ENCODE measurements around the gene KRTAP10-6.

Gene KRTAP10-6, protein sequence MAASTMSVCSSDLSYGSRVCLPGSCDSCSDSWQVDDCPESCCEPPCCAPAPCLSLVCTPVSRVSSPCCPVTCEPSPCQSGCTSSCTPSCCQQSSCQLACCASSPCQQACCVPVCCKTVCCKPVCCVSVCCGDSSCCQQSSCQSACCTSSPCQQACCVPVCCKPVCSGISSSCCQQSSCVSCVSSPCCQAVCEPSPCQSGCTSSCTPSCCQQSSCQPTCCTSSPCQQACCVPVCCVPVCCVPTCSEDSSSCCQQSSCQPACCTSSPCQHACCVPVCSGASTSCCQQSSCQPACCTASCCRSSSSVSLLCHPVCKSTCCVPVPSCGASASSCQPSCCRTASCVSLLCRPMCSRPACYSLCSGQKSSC

GRCh38 chr21:44592446-44593311, at the start of gene KRTAP10-6:
Gene KRTAP10-6 (minus strand): TSS chr21:44592505. CDS start chr21:44592484, 21 bp downstream.
- TF ChIP-seq, protein P1, sequence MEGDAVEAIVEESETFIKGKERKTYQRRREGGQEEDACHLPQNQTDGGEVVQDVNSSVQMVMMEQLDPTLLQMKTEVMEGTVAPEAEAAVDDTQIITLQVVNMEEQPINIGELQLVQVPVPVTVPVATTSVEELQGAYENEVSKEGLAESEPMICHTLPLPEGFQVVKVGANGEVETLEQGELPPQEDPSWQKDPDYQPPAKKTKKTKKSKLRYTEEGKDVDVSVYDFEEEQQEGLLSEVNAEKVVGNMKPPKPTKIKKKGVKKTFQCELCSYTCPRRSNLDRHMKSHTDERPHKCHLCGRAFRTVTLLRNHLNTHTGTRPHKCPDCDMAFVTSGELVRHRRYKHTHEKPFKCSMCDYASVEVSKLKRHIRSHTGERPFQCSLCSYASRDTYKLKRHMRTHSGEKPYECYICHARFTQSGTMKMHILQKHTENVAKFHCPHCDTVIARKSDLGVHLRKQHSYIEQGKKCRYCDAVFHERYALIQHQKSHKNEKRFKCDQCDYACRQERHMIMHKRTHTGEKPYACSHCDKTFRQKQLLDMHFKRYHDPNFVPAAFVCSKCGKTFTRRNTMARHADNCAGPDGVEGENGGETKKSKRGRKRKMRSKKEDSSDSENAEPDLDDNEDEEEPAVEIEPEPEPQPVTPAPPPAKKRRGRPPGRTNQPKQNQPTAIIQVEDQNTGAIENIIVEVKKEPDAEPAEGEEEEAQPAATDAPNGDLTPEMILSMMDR (IDR thresholded peaks at IDR 0.05), result no peak

GRCh38 chr21:44640761-44641160, 48.5 kb upstream of the KRTAP10-6 start:
- TF ChIP-seq, protein P1 (IDR thresholded peaks at IDR 0.05), result no peak

GRCh38 chr21:44639331-44639655, 47.0 kb upstream of the KRTAP10-6 start:
- TF ChIP-seq, protein P1 (IDR thresholded peaks at IDR 0.05), result no peak

DNA sequence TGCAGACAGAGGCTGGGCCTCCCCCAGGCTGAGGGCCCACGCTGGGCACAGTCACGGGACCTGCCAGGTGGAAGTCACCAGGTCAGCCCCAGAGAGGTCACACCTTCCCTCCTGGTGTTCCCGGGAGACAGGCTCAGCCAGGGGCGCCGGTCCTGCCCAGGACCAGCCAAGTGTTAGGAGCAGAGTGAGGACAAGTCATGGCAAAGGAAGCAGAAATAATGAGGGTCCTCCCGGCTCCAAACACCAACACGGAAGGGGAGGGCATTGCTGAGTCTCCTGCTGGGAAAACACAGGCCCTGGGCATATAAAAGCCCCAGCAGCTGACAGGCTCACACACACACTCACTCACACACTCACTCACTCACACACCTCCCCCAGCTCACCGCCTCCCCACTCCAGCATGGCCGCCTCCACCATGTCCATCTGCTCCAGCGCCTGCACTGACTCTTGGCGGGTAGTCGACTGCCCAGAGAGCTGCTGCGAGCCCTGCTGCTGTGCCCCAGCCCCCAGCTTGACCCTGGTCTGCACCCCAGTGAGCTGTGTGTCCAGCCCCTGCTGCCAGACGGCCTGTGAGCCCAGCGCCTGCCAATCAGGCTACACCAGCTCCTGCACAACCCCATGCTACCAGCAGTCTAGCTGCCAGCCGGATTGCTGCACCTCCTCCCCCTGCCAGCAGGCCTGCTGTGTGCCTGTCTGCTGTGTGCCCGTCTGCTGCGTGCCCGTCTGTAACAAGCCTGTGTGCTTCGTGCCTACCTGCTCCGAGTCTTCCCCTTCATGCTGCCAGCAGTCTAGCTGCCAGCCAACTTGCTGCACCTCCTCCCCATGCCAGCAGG, 44.9 kb upstream of the KRTAP10-6 start, which contains the start of gene KRTAP10-10:
Gene KRTAP10-10, plus strand, starts transcription at position 339 of the 833 bp plus-strand sequence. Its CDS starts 62 bp downstream, at position 401.
- TF ChIP-seq, protein P1 (IDR thresholded peaks at IDR 0.05), result no peak

- TF ChIP-seq, protein P1 (IDR thresholded peaks at IDR 0.05), result no peak
Observed at GRCh38 chr21:44636209-44637017, 44.1 kb upstream of the KRTAP10-6 start.

DNA sequence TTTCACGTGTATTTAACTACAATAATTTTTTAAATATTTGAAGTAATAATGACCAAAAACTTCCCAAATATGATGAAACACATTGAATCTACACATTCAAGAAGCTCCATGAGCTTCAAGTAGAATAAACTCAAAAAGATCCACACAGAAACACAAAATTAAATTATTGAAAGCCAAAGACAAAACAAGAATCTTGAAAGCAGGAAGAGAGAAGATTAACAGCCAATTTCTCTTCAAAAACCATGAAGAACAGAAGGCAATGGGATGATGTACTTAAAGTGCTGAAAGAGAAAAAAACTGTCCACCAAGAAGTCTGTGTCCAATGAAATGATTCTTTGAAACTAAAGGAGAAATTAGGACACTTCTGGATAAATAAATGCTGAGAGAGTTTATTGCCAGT, 39.8 kb upstream of the KRTAP10-6 start:
- TF ChIP-seq, protein P1 (IDR thresholded peaks at IDR 0.05), result no peak

Measured in LNCAP (cell line).